HCT116 (cell line): Measurements from ENCODE around the gene MKI67. TPM values are rescaled to one million over a fixed set of nuclear protein-coding genes. Genes with fewer than 3 reads are reported as not detected.

Source experiments
- ATAC-seq: fragments of 200-7000 bp; cut with Tn5 transposase; 2 replicates; pipeline ENCODE4 v1.9.1; 2020; ENCODE audit warnings: mild to moderate bottlenecking, moderate library complexity
- BruUV-seq: library from RNA; stranded (reverse); fragments of 400-500 nt; replicated peaks from 2 replicates; lab custom pipeline; 2021; lab: Mats Ljungman, UMichigan
- CTCF ChIA-PET: fragments of 300-600 bp; sonication (Branson Sonifier 250); formaldehyde crosslinking; loops from one replicate; lab custom pipeline; 2021; ENCODE audit warnings: antibody characterized with exemption; lab: Charles Lee
- POLR2A ChIA-PET: fragments of 300-600, 350-600 bp; sonication (Branson Sonifier 250); formaldehyde crosslinking; loops from one replicate; lab custom pipeline; 2021; ENCODE audit warnings: antibody characterized with exemption; lab: Charles Lee
- RAD21 ChIA-PET, 2 experiments: fragments of 300-600 bp; sonication (Branson Sonifier 250); formaldehyde crosslinking; loops; one replicate each; lab custom pipeline; 2023; ENCODE audit warnings: low total read pairs in 2 of 2; ENCODE audit not compliant: uncharacterized antibody in 2 of 2, unreplicated experiment in 2 of 2, low non-redundant PET in 1 of 2; lab: Charles Lee
- DNase-seq: peaks from one replicate; pipeline ENCODE4 v3.0.0-alpha.2; 2010; ENCODE audit warnings: low read depth, low spot score
- H2AFZ ChIP-seq: fragments of 200-600 bp; shearing (Covaris generic), sonication (generic); 2 replicates; pipeline ENCODE4 v1.6.1; 2017; ENCODE audit warnings: low read depth, mixed run types, mixed read lengths, antibody characterized with exemption, low read length; ENCODE audit not compliant: poor library complexity, severe bottlenecking
- H3K27ac ChIP-seq: 2 replicates; pipeline ENCODE4 v1.5.1; 2012; ENCODE audit warnings: low read depth, low read length
- H3K27me3 ChIP-seq: fragments of 200-600 bp; sonication (generic); 2 replicates; pipeline ENCODE4 v1.6.1; 2016; ENCODE audit warnings: mixed run types, low read length, mixed read lengths; ENCODE audit not compliant: insufficient read depth
- H3K36me3 ChIP-seq, 2 experiments: fragments of 200-500 bp in 1 of 2; fragments of 200-600 bp in 1 of 2; sonication (Bioruptor generic) in 1 of 2; sonication (generic) in 1 of 2; 2 replicates each; pipeline versions ENCODE4 v1.5.1 to v1.6.1; 2014 to 2016; ENCODE audit warnings: low read length in 2 of 2, inconsistent platforms in 1 of 2, mixed read lengths in 1 of 2, mixed run types in 1 of 2; ENCODE audit not compliant: insufficient read depth in 2 of 2, control insufficient read depth in 1 of 2
- H3K4me1 ChIP-seq, 2 experiments: fragments of 200-600 bp in 1 of 2; sonication (generic) in 1 of 2; 2 replicates each; pipeline versions ENCODE4 v1.5.1 to v1.6.1; 2012 to 2017; ENCODE audit warnings: low read length in 2 of 2, inconsistent platforms in 1 of 2, mild to moderate bottlenecking in 1 of 2, mixed read lengths in 1 of 2, mixed run types in 1 of 2, moderate library complexity in 1 of 2; ENCODE audit not compliant: insufficient read depth in 2 of 2, control insufficient read depth in 1 of 2
- H3K4me2 ChIP-seq: fragments of 200-600 bp; sonication (generic); 2 replicates; pipeline ENCODE4 v1.6.1; 2017; ENCODE audit warnings: mixed run types, low read length, mixed read lengths
- H3K4me3 ChIP-seq, 2 experiments: fragments of 200-600 bp in 1 of 2; sonication (generic) in 1 of 2; replicated peaks in 1 of 2; 2 replicates each; pipeline ENCODE4 v1.5.1; 2011 to 2016; ENCODE audit warnings: low read length in 2 of 2, control low read depth in 1 of 2, low read depth in 1 of 2, mild to moderate bottlenecking in 1 of 2, mixed read lengths in 1 of 2, mixed run types in 1 of 2
- H3K79me2 ChIP-seq: fragments of 200-600 bp; sonication (generic); 2 replicates; pipeline ENCODE4 v1.6.1; 2017; ENCODE audit warnings: mild to moderate bottlenecking, mixed run types, low read length, moderate library complexity, mixed read lengths; ENCODE audit not compliant: insufficient read depth
- H3K9ac ChIP-seq: fragments of 200-600 bp; sonication (generic); 2 replicates; pipeline ENCODE4 v1.6.1; 2016; ENCODE audit warnings: low read length, mixed read lengths
- H3K9me2 ChIP-seq: fragments of 200-600 bp; sonication (generic), shearing (Covaris generic); 2 replicates; pipeline ENCODE4 v1.6.1; 2017; ENCODE audit warnings: mixed run types, mild to moderate bottlenecking, moderate library complexity; ENCODE audit not compliant: insufficient read depth
- H3K9me3 ChIP-seq, 2 experiments: fragments of 200-500 bp in 1 of 2; fragments of 200-600 bp in 1 of 2; sonication (Bioruptor generic) in 1 of 2; sonication (generic) in 1 of 2; 2 replicates each; pipeline ENCODE4 v1.6.1; 2014 to 2017; ENCODE audit warnings: low read length in 2 of 2, mixed read lengths in 2 of 2, inconsistent platforms in 1 of 2, low read depth in 1 of 2, mild to moderate bottlenecking in 1 of 2, mixed run types in 1 of 2, moderate library complexity in 1 of 2; ENCODE audit not compliant: control insufficient read depth in 1 of 2, insufficient read depth in 1 of 2
- H4K20me1 ChIP-seq: fragments of 200-600 bp; sonication (generic), shearing (Covaris generic); 2 replicates; pipeline ENCODE4 v1.6.1; 2017; ENCODE audit warnings: mixed run types, mild to moderate bottlenecking, moderate library complexity; ENCODE audit not compliant: insufficient read depth
- CBX3 ChIP-seq: IDR thresholded peaks from 2 replicates; pipeline ENCODE4 v1.6.1; 2012; ENCODE audit warnings: low read depth
- CEBPB ChIP-seq: IDR thresholded peaks from 2 replicates; pipeline ENCODE4 v1.6.1; 2012; ENCODE audit warnings: low read depth
- ELF1 ChIP-seq: IDR thresholded peaks from 2 replicates; pipeline ENCODE4 v1.6.1; 2012; ENCODE audit warnings: low read depth, borderline replicate concordance
- JUND ChIP-seq: IDR thresholded peaks from 2 replicates; pipeline ENCODE4 v1.6.1; 2012
- POLR2AphosphoS5 ChIP-seq: IDR thresholded peaks from 2 replicates; pipeline ENCODE4 v1.6.1; 2011; ENCODE audit warnings: mild to moderate bottlenecking, low read depth, low read length, moderate library complexity
- RAD21 ChIP-seq: IDR thresholded peaks from 2 replicates; pipeline ENCODE4 v1.6.1; 2012; ENCODE audit warnings: low read depth, mild to moderate bottlenecking
- SIN3A ChIP-seq: IDR thresholded peaks from 2 replicates; pipeline ENCODE4 v1.6.1; 2012; ENCODE audit warnings: low read depth
- SP1 ChIP-seq: IDR thresholded peaks from 2 replicates; pipeline ENCODE4 v1.6.1; 2012; ENCODE audit warnings: low read depth
- TCF7L2 ChIP-seq: IDR thresholded peaks from 2 replicates; pipeline ENCODE4 v1.7.0; 2011; ENCODE audit warnings: borderline replicate concordance, inconsistent platforms; ENCODE audit not compliant: insufficient read depth, insufficient read length; ENCODE audit errors: extremely low read depth
- YY1 ChIP-seq: IDR thresholded peaks from 2 replicates; pipeline ENCODE4 v1.6.1; 2011; ENCODE audit warnings: low read length, low read depth, moderate library complexity, mild to moderate bottlenecking; ENCODE audit not compliant: insufficient replicate concordance; ENCODE audit errors: extremely low read depth
- ZFX ChIP-seq: fragments of 450-650 bp; IDR thresholded peaks from 2 replicates; pipeline ENCODE4 v1.6.1; 2017
- intact Hi-C: fragments of 100-400 bp; cut with micrococcal nuclease; formaldehyde crosslinking; loops from 2 replicates; pipeline ENCODE4 v1.10.0; 2022
- total RNA-seq: library from RNA; stranded (reverse); gene quantifications from one replicate; pipeline ENCODE4 v1.2.1, GENCODE V29; 2021; ENCODE audit not compliant: unreplicated experiment
- TF ChIP-seq, protein P1 (sequence below): IDR thresholded peaks from 2 replicates; pipeline ENCODE4 v1.6.1; 2012; ENCODE audit warnings: low read depth
- TF ChIP-seq, protein P2 (sequence below): IDR thresholded peaks from 2 replicates; pipeline ENCODE4 v1.6.1; 2011; ENCODE audit warnings: mild to moderate bottlenecking, low read length, moderate library complexity; ENCODE audit not compliant: insufficient replicate concordance; ENCODE audit errors: extremely low read depth

MKI67 gene
- total RNA-seq, 1 experiment from 2014 or later: 202 TPM

GRCh38 chr10:128064970-128065580 lies 61.1 kb downstream of the MKI67 start (continued):
- TF ChIP-seq, protein P1, sequence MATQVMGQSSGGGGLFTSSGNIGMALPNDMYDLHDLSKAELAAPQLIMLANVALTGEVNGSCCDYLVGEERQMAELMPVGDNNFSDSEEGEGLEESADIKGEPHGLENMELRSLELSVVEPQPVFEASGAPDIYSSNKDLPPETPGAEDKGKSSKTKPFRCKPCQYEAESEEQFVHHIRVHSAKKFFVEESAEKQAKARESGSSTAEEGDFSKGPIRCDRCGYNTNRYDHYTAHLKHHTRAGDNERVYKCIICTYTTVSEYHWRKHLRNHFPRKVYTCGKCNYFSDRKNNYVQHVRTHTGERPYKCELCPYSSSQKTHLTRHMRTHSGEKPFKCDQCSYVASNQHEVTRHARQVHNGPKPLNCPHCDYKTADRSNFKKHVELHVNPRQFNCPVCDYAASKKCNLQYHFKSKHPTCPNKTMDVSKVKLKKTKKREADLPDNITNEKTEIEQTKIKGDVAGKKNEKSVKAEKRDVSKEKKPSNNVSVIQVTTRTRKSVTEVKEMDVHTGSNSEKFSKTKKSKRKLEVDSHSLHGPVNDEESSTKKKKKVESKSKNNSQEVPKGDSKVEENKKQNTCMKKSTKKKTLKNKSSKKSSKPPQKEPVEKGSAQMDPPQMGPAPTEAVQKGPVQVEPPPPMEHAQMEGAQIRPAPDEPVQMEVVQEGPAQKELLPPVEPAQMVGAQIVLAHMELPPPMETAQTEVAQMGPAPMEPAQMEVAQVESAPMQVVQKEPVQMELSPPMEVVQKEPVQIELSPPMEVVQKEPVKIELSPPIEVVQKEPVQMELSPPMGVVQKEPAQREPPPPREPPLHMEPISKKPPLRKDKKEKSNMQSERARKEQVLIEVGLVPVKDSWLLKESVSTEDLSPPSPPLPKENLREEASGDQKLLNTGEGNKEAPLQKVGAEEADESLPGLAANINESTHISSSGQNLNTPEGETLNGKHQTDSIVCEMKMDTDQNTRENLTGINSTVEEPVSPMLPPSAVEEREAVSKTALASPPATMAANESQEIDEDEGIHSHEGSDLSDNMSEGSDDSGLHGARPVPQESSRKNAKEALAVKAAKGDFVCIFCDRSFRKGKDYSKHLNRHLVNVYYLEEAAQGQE: no peak
- TF ChIP-seq JUND (no peak), CBX3 (no peak), ZFX (no peak), ELF1 (no peak)

DNA sequence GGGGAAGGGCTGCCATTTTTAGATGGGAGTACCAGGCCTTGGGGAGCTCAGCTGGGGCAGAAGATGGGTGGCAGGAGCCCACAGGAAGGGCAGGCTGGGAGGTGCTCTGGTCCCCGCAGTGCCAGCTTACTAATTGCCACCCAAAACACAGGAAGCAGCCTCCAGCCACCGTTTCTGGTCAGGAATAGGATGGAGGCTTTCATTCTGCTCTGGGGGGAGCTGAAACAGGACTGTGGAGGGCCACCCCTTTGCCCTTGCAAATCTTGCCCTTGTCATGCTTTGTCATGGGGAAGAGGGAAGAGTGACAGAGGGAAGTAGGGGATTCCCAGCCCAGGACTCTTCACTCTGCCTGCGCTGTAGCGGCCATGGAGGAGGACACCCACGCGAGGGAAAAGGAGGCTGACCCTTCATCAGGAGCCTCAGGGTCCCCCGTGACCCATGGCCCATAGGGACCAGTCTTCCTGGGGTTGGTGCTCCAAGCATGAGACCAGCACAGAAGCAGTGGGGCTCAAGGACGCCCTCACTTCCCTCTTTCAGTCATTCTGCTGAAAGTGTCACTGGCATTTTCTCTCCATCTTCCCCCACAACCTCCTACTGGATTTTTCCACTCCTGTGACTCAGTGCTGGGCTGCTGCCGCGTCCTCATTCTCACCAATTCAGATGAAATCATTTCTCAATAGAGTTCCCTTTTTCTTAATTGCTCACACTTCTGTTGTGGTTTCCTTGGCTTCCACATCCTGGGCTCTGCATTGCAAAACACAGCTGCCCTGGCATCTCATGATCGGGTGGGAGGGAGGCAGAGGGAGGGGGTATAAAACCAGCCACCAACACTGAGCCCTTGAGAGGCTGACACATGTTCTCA lies 61.9 kb downstream of the MKI67 start:
- Histone ChIP-seq H3K9ac (no peak overlapping the region), H4K20me1 (no peaks in the 10 kb centered on the region), H3K36me3 (no peaks in the 10 kb centered on the region; a peak in 1 of 4 replicates), H2AFZ (no peak overlapping the region), H3K27ac (no peak overlapping the region), H3K79me2 (no peaks in the 10 kb centered on the region), H3K9me3 (no peaks in the 10 kb centered on the region), H3K27me3 (no peaks in the 10 kb centered on the region), H3K4me2 (no peak overlapping the region), H3K4me3 (no peak overlapping the region), H3K9me2 (no peaks in the 10 kb centered on the region), H3K4me1 (no peaks in the 10 kb centered on the region)
- intact Hi-C loops: no loop called here
- DNase-seq (no peak), ATAC-seq (no peak)
- ChIA-PET CTCF (interaction anchor here (1.3 to 1.7 kb wide), 2 partner anchors 13 to 158 kb away, joined by 3 to 4 read pairs; partner anchors contain the start of gene PTPRE), POLR2A (no interaction called here), RAD21 (no interaction called here)
- no TSS peak for BruUV-seq
- no peak for TF ChIP-seq SIN3A
- TF ChIP-seq ELF1: no peak
- TF ChIP-seq CEBPB: no peak
- TF ChIP-seq, protein P1: no peak
- TF ChIP-seq, protein P2, sequence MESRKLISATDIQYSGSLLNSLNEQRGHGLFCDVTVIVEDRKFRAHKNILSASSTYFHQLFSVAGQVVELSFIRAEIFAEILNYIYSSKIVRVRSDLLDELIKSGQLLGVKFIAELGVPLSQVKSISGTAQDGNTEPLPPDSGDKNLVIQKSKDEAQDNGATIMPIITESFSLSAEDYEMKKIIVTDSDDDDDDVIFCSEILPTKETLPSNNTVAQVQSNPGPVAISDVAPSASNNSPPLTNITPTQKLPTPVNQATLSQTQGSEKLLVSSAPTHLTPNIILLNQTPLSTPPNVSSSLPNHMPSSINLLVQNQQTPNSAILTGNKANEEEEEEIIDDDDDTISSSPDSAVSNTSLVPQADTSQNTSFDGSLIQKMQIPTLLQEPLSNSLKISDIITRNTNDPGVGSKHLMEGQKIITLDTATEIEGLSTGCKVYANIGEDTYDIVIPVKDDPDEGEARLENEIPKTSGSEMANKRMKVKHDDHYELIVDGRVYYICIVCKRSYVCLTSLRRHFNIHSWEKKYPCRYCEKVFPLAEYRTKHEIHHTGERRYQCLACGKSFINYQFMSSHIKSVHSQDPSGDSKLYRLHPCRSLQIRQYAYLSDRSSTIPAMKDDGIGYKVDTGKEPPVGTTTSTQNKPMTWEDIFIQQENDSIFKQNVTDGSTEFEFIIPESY: no peak
- TF ChIP-seq YY1: no peak
- no peak for TF ChIP-seq SP1
- TF ChIP-seq RAD21: no peak
- TF ChIP-seq CBX3: no peak
- no peak for TF ChIP-seq TCF7L2
- no peak for TF ChIP-seq POLR2AphosphoS5
